NB4 (cell line): ENCODE measurements around the gene OSBPL9.

Source experiments
- DNase-seq: peaks from one replicate; pipeline ENCODE4 v3.0.0; 2010; ENCODE audit warnings: low read depth
- H3K4me3 ChIP-seq: one replicate; pipeline ENCODE4 v1.5.1; 2011; ENCODE audit warnings: mild to moderate bottlenecking, low read depth, low read length, moderate library complexity
- MAX ChIP-seq: IDR thresholded peaks from 2 replicates; pipeline ENCODE4 v1.6.1; 2011; ENCODE audit warnings: low read depth, low read length
- MYC ChIP-seq: IDR thresholded peaks from 2 replicates; pipeline ENCODE4 v1.6.1; 2011; ENCODE audit warnings: low read depth, low read length
- POLR2A ChIP-seq: IDR thresholded peaks from 2 replicates; pipeline ENCODE4 v1.6.1; 2011; ENCODE audit warnings: mild to moderate bottlenecking; ENCODE audit not compliant: insufficient read length; ENCODE audit errors: extremely low read depth
- TF ChIP-seq, protein P1 (sequence below): IDR thresholded peaks from one replicate; pipeline ENCODE4 v1.5.1; 2012; ENCODE audit warnings: low read depth, low read length

OSBPL9 gene

GRCh38 chr1:51669816-51670215 is 52.9 kb downstream of the OSBPL9 start:
- no peak overlapping the region for H3K4me3 ChIP-seq
- no peak for DNase-seq
- TF ChIP-seq MAX (no peak), MYC (no peak), POLR2A (no peak)
- TF ChIP-seq, protein P1, sequence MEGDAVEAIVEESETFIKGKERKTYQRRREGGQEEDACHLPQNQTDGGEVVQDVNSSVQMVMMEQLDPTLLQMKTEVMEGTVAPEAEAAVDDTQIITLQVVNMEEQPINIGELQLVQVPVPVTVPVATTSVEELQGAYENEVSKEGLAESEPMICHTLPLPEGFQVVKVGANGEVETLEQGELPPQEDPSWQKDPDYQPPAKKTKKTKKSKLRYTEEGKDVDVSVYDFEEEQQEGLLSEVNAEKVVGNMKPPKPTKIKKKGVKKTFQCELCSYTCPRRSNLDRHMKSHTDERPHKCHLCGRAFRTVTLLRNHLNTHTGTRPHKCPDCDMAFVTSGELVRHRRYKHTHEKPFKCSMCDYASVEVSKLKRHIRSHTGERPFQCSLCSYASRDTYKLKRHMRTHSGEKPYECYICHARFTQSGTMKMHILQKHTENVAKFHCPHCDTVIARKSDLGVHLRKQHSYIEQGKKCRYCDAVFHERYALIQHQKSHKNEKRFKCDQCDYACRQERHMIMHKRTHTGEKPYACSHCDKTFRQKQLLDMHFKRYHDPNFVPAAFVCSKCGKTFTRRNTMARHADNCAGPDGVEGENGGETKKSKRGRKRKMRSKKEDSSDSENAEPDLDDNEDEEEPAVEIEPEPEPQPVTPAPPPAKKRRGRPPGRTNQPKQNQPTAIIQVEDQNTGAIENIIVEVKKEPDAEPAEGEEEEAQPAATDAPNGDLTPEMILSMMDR, result no peak

GRCh38 chr1:51671527-51672325 is 54.8 kb downstream of the OSBPL9 start:
- TF ChIP-seq POLR2A (no peak), MAX (no peak), MYC (no peak)
- TF ChIP-seq, protein P1, result no peak
- no peak for DNase-seq
- H3K4me3 ChIP-seq, result no peak overlapping the region

DNA sequence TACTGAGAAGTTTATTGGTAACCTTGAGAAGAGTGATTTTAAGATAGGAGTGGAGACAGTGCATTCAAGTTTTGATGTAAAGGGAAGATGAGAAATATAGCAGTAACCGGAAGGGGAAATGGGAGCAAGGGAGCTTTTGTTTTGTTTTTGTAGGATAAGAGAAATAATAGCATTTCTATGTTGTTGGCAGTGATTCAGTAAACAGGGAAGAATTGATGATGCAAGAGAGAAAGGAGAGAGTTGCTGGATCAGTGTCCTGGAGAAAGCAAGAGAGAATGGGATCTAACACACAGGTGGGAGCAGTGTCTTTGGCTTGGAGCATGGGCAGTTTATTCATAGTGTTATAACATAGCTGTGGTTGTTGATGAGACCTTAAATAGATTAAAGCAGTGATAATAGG is 56.4 kb downstream of the OSBPL9 start:
- DNase-seq, result no peak
- no peak overlapping the region for H3K4me3 ChIP-seq
- no peak for TF ChIP-seq POLR2A
- TF ChIP-seq, protein P1, result no peak
- TF ChIP-seq MYC, result no peak
- TF ChIP-seq MAX, result no peak

GRCh38 chr1:51675177-51675780 is 58.4 kb downstream of the OSBPL9 start:
- DNase-seq, result no peak
- TF ChIP-seq, protein P1, result no peak
- TF ChIP-seq POLR2A (no peak), MAX (no peak), MYC (no peak)
- H3K4me3 ChIP-seq, result no peak overlapping the region

DNA sequence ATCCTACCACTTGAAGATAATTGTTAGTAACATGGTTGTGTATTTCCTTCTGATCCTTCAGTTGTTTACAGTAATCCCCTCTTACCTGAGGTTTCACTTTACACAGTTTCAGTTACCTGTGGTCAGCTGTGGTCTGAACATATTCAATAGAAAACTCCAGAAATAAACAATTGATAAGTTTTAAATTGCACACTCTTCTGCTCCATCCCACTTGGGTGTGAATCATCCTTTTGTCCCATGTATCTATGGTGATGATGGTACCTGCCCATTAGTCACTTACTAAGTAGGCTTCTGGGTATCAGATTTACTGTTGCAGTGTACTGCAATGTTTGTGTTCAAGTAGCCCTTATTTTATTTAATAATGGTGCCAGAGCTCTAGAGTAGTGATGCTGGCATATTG is 62.5 kb downstream of the OSBPL9 start:
- no peak for TF ChIP-seq MAX
- TF ChIP-seq, protein P1, result no peak
- no peak for TF ChIP-seq POLR2A
- no peak for TF ChIP-seq MYC
- DNase-seq, result no peak

DNA sequence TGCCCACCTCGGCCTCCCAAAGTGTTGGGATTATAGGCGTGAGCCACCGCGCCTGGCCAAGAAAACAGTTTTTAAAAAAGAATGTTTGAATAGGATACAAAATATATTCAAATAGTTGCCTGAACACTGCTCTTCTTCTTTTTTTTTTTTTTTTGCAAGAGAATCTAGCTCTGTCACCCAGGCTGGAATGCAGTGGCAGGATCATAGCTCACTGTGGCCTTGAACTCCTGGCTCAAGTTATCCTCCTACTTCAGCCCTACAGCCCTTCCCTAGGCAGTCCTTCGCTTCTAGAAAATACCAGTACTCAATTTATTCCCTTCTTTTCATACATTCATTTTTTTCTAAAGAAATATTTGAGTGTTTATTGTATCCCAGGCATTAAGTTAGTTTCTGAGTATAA is 67.9 kb downstream of the OSBPL9 start:
- H3K4me3 ChIP-seq, result no peak overlapping the region
- no peak for TF ChIP-seq POLR2A
- TF ChIP-seq MYC, result no peak
- TF ChIP-seq MAX, result no peak
- TF ChIP-seq, protein P1, result no peak
- DNase-seq, result no peak

More for the DNA sequence above, 62.5 kb downstream of the OSBPL9 start:
- no peak overlapping the region for H3K4me3 ChIP-seq
